Measurements from ENCODE around the gene MOG. TPM values are rescaled to one million over a fixed set of nuclear protein-coding genes. Genes with fewer than 3 reads are reported as not detected.

The MOG gene
- total RNA-seq, 2 experiments from 2014 or later: not detected

DNA sequence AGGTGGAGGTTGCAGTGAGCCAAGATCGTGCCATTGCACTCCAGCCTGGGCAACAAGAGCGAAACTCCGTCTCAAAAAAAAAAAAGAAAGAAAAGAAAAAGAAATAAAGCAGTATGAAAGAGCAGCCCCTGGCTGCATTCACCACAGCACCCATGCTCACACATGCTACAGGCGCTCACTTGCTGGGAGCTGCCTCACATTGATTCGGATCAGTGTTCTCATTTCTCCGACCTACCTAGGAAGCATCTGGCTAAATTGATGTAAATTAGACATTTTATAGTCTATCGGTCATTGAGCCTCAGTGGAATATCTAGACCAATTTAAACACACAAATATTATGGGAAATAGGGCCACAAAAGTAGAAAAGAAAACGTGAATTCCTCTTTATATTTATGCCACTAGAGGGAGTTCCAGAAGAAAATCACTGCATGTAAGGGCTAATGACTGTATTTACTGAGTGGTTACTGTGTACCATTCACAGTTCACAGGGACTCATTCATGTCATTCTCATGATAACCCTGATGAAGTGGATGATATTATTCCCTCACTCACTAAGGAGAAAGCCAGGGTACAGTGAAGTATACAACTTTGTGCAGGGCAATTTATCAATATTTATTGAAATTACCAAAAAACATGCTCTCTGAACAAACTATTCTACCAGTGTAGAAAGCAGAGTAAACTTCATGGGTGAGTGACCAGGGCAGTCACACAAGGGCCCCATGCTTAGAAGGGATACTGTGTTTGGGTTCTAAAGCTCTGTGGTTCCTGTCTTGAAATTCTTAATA, 5.3 kb upstream of the MOG start:
- intact Hi-C loops (cut with DNase I, micrococcal nuclease): loop anchor here (5.0 kb wide), 3 partner anchors 34 to 101 kb away; partner anchors contain the start of gene HLA-F (in 2 of the 2)
- Mint-ChIP-seq H3K27me3 (peaks cover 11% of the 10 kb centered on the region), H3K27ac (peak overlapping the region; percentile 12), H3K4me3 (peak overlapping the region; percentile 44), H3K36me3 (ENCODE audit: low read depth) (no peaks in the 10 kb centered on the region), H3K9me3 (no peaks in the 10 kb centered on the region), H3K4me1 (ENCODE audit: low read depth) (peaks cover 16% of the 10 kb centered on the region)
- CTCF ChIA-PET: interaction anchor here (0.7 to 2.8 kb wide), 4 partner anchors 12 to 480 kb away, joined by 3 to 45 read pairs (median 13); no protein-coding TSS in a partner anchor
- H3K9me3 ChIP-seq (ENCODE audit: control insufficient read depth in 1 of 2, insufficient read depth in 1 of 2, low read length in 2 of 2): no peaks in the 10 kb centered on the region
- DNase-seq: peak in 3 of 14 experiments; percentile 56 to 65 (median 63)
- no peak overlapping the region for H3K4me3 ChIP-seq (ENCODE audit: low read length)
- H3K27me3 ChIP-seq (ENCODE audit: control insufficient read depth in 1 of 2, insufficient read depth in 2 of 2, low read length in 2 of 2): peaks cover 0 to 6% of the 10 kb centered on the region in 2 experiments
- H3K4me1 ChIP-seq (ENCODE audit: insufficient read depth, low read length): peaks cover 16% of the 10 kb centered on the region
- H3K27ac ChIP-seq (ENCODE audit: low read depth in 1 of 2, low read length in 2 of 2): no peak overlapping the region
- POLR2A ChIA-PET: interaction anchor here (0.5 to 2.4 kb wide), 3 partner anchors 10 to 19 kb away, joined by 3 to 33 read pairs (median 11); partner anchors contain the start of gene GABBR1
- TF ChIP-seq, protein P1, sequence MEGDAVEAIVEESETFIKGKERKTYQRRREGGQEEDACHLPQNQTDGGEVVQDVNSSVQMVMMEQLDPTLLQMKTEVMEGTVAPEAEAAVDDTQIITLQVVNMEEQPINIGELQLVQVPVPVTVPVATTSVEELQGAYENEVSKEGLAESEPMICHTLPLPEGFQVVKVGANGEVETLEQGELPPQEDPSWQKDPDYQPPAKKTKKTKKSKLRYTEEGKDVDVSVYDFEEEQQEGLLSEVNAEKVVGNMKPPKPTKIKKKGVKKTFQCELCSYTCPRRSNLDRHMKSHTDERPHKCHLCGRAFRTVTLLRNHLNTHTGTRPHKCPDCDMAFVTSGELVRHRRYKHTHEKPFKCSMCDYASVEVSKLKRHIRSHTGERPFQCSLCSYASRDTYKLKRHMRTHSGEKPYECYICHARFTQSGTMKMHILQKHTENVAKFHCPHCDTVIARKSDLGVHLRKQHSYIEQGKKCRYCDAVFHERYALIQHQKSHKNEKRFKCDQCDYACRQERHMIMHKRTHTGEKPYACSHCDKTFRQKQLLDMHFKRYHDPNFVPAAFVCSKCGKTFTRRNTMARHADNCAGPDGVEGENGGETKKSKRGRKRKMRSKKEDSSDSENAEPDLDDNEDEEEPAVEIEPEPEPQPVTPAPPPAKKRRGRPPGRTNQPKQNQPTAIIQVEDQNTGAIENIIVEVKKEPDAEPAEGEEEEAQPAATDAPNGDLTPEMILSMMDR (IDR thresholded peaks at IDR 0.05): peak; percentile 79
- no peaks in the 10 kb centered on the region for H3K36me3 ChIP-seq (ENCODE audit: insufficient read depth, low read length)
- ATAC-seq (ENCODE audit: poor library complexity): no peak

DNA sequence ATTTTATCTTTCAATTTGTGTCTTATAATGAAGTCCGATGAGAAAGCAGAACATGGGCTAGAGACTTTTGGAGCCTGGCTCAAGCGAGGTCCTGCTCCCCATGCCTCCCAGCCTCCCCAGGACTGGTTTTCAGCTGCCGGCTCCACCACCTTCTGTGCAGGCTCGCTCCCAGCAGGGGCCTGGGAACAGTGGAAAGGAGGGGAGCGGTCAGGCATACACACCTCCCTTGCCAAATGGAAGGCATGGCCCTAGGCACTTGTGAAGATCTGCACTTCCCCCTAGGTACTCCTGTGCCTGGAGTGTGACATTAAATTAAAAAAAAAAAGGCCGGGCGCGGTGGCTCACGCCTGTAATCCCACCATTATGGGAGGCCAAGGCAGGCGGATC, 4.7 kb upstream of the MOG start:
- Histone ChIP-seq H3K4me1 (ENCODE audit: insufficient read depth, low read length) (peaks cover 16% of the 10 kb centered on the region), H3K27me3 (ENCODE audit: control insufficient read depth in 1 of 2, insufficient read depth in 2 of 2, low read length in 2 of 2) (peaks cover 0 to 11% of the 10 kb centered on the region in 2 experiments), H3K9me3 (ENCODE audit: control insufficient read depth in 1 of 2, insufficient read depth in 1 of 2, low read length in 2 of 2) (no peaks in the 10 kb centered on the region), H3K4me3 (ENCODE audit: low read length) (no peak overlapping the region), H3K36me3 (ENCODE audit: insufficient read depth, low read length) (no peaks in the 10 kb centered on the region), H3K27ac (ENCODE audit: low read depth in 1 of 2, low read length in 2 of 2) (no peak overlapping the region)
- ATAC-seq (ENCODE audit: poor library complexity) (no peak), DNase-seq (no peak)
- Mint-ChIP-seq H3K9me3 (no peaks in the 10 kb centered on the region), H3K4me1 (ENCODE audit: low read depth) (peaks cover 16% of the 10 kb centered on the region), H3K27me3 (peaks cover 14% of the 10 kb centered on the region), H3K4me3 (no peak overlapping the region), H3K27ac (no peak overlapping the region), H3K36me3 (ENCODE audit: low read depth) (no peaks in the 10 kb centered on the region)
- CTCF ChIA-PET: interaction anchor here (2.1 kb wide), 1 partner anchor 57 kb away, joined by 8 read pairs; no protein-coding TSS in a partner anchor
- POLR2A ChIA-PET: interaction anchor here (1.0 to 2.4 kb wide), 2 partner anchors 10 to 21 kb away, joined by 3 to 11 read pairs; no protein-coding TSS in a partner anchor
- intact Hi-C loops (cut with DNase I, micrococcal nuclease): loop anchor here (5.0 kb wide), 3 partner anchors 35 to 100 kb away; partner anchors contain the start of gene HLA-F (in 2 of the 2)
- TF ChIP-seq, protein P1 (IDR thresholded peaks at IDR 0.05): no peak

DNA sequence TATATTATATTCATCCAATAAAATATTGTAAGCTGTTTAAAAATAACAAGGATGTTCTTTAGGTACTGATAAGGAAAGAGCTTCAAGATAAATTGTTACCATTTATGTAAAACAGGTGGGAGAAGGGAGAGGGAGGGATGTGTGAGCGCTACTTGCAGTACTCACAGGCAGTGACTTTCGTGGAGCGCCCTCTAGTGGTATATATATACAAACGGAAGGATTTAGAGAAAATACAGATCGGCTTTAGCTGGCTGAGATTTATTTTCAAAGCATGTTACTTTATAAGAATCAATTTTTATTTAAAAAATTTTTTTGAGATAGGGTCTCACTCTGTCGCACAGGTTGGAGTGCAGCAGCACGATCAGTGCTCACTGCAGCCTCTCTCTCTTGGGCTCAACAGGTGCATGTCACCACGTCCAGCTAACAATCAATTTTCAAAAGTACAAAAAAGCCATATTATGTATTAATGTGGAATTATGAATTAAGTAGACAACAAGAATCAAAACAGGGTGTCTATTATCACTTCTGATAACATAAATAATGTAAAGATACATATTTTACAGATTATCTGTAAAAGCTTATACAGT, 3.3 kb upstream of the MOG start:
- Histone ChIP-seq H3K27me3 (ENCODE audit: control insufficient read depth in 1 of 2, insufficient read depth in 2 of 2, low read length in 2 of 2) (peaks cover 0 to 11% of the 10 kb centered on the region in 2 experiments), H3K9me3 (ENCODE audit: control insufficient read depth in 1 of 2, insufficient read depth in 1 of 2, low read length in 2 of 2) (no peaks in the 10 kb centered on the region), H3K4me3 (ENCODE audit: low read length) (no peak overlapping the region), H3K4me1 (ENCODE audit: insufficient read depth, low read length) (peaks cover 16% of the 10 kb centered on the region), H3K36me3 (ENCODE audit: insufficient read depth, low read length) (no peaks in the 10 kb centered on the region), H3K27ac (ENCODE audit: low read depth in 1 of 2, low read length in 2 of 2) (no peak overlapping the region)
- ATAC-seq (ENCODE audit: poor library complexity): no peak
- peaks cover 16% of the 10 kb centered on the region for H3K4me1 Mint-ChIP-seq (ENCODE audit: low read depth)
- no peaks in the 10 kb centered on the region for H3K9me3 Mint-ChIP-seq
- H3K36me3 Mint-ChIP-seq (ENCODE audit: low read depth): no peaks in the 10 kb centered on the region
- peaks cover 23% of the 10 kb centered on the region for H3K27me3 Mint-ChIP-seq
- no peak overlapping the region for H3K27ac Mint-ChIP-seq
- intact Hi-C loops (cut with DNase I, micrococcal nuclease): loop anchor here (5.0 kb wide), 3 partner anchors 36 to 99 kb away; partner anchors contain the start of gene HLA-F (in 2 of the 2)
- DNase-seq: peak in 8 of 14 experiments; percentile 28 to 87 (median 50)
- ChIA-PET POLR2A (interaction anchor here (1.0 to 2.4 kb wide), 8 partner anchors 9 to 55 kb away, joined by 3 to 11 read pairs (median 3); partner anchors contain the start of gene GABBR1), CTCF (interaction anchor here (0.6 to 2.1 kb wide), 30 partner anchors 9 to 1858 kb away, joined by 3 to 21 read pairs (median 4); partner anchors contain the start of gene GABBR1)
- no peak overlapping the region for H3K4me3 Mint-ChIP-seq
- TF ChIP-seq, protein P1 (IDR thresholded peaks at IDR 0.05): peak; percentile 98

Measured in CD4-positive, alpha-beta T cell (primary cell).